Panc1 (cell line): ENCODE data around the gene PGM2. TPM values are rescaled to one million over a fixed set of nuclear protein-coding genes. Genes with fewer than 3 reads are reported as not detected.

Source experiments
- ATAC-seq: fragments of 200-7000 bp; cut with Tn5 transposase; 2 replicates; pipeline ENCODE4 v1.9.1; 2020; ENCODE audit warnings: mild to moderate bottlenecking, moderate library complexity
- BruUV-seq: library from RNA; stranded (reverse); fragments of 400-500 nt; replicated peaks from 2 replicates; lab custom pipeline; 2021; lab: Mats Ljungman, UMichigan
- CTCF ChIA-PET: fragments of 300-600 bp; sonication (Branson Sonifier 250); formaldehyde crosslinking; loops from one replicate; lab custom pipeline; 2022; ENCODE audit warnings: antibody characterized with exemption; lab: Charles Lee
- POLR2A ChIA-PET: fragments of 300-600 bp; sonication (Branson Sonifier 250); formaldehyde crosslinking; loops from one replicate; lab custom pipeline; 2022; ENCODE audit warnings: antibody characterized with exemption; lab: Charles Lee
- DNase-seq: peaks from one replicate; pipeline ENCODE4 v3.0.0-alpha.2; 2010; ENCODE audit warnings: low read depth, low spot score
- H3K27ac ChIP-seq: 2 replicates; pipeline ENCODE4 v1.5.1; 2011; ENCODE audit warnings: mild to moderate bottlenecking, low read length, inconsistent platforms
- H3K27me3 ChIP-seq: fragments of 200-500 bp; sonication (Bioruptor generic); 2 replicates; pipeline ENCODE4 v1.6.0; 2014; ENCODE audit warnings: low read length, inconsistent platforms; ENCODE audit not compliant: control insufficient read depth, insufficient read depth
- H3K36me3 ChIP-seq: fragments of 200-500 bp; sonication (Bioruptor generic); 2 replicates; pipeline ENCODE4 v1.5.1; 2014; ENCODE audit warnings: inconsistent platforms, mild to moderate bottlenecking, low read length, moderate library complexity; ENCODE audit not compliant: control insufficient read depth, insufficient read depth
- H3K4me1 ChIP-seq: 2 replicates; pipeline ENCODE4 v1.5.1; 2011; ENCODE audit warnings: inconsistent platforms, mild to moderate bottlenecking, low read length, moderate library complexity; ENCODE audit not compliant: control insufficient read depth, insufficient read depth
- H3K4me3 ChIP-seq, 2 experiments: 2 replicates each; pipeline ENCODE4 v1.5.1; 2011 to 2012; ENCODE audit warnings: low read depth in 2 of 2, low read length in 2 of 2, mild to moderate bottlenecking in 2 of 2, inconsistent platforms in 1 of 2, moderate library complexity in 1 of 2
- H3K9me3 ChIP-seq: fragments of 200-500 bp; sonication (Bioruptor generic); 2 replicates; pipeline ENCODE4 v1.5.1; 2014; ENCODE audit warnings: low read depth, mild to moderate bottlenecking, inconsistent platforms, low read length, moderate library complexity; ENCODE audit not compliant: control insufficient read depth, insufficient read depth
- CTCF ChIP-seq: fragments of 450-650 bp; IDR thresholded peaks from 2 replicates; pipeline ENCODE4 v1.5.1; 2017; ENCODE audit warnings: mild to moderate bottlenecking
- POLR2AphosphoS5 ChIP-seq: IDR thresholded peaks from 2 replicates; pipeline ENCODE4 v1.6.1; 2012; ENCODE audit warnings: mild to moderate bottlenecking, low read depth, low read length, moderate library complexity
- REST ChIP-seq, 2 experiments: IDR thresholded peaks; 2 replicates each; pipeline ENCODE4 v1.6.1; 2011 to 2012; ENCODE audit warnings: low read depth in 2 of 2, control low read depth in 1 of 2, low read length in 1 of 2, mild to moderate bottlenecking in 1 of 2, moderate library complexity in 1 of 2; ENCODE audit not compliant: insufficient read depth in 1 of 2
- SIN3A ChIP-seq: IDR thresholded peaks from 2 replicates; pipeline ENCODE4 v1.6.1; 2012; ENCODE audit warnings: low read depth, mild to moderate bottlenecking, low read length, moderate library complexity, borderline replicate concordance; ENCODE audit not compliant: insufficient read depth
- TCF7L2 ChIP-seq: IDR thresholded peaks from 2 replicates; pipeline ENCODE4 v1.6.1; 2011; ENCODE audit warnings: mild to moderate bottlenecking, low read depth, low read length, inconsistent platforms
- in situ Hi-C: cut with HindIII; loops from 2 replicates; pipeline ENCODE4 v1.10.0; 2016; ENCODE audit warnings: low sequenced_read_pairs, low pct_unique_long_range_greater_than_20kb
- intact Hi-C: fragments of 100-400 bp; cut with micrococcal nuclease; formaldehyde crosslinking; loops from one replicate; pipeline ENCODE4 v1.10.0; 2022; ENCODE audit not compliant: unreplicated experiment
- total RNA-seq: library from RNA; stranded (reverse); gene quantifications from one replicate; pipeline ENCODE4 v1.2.1, GENCODE V29; 2021; ENCODE audit not compliant: unreplicated experiment

The PGM2 gene
- total RNA-seq, 1 experiment from 2014 or later, result 15.4 TPM

- no peaks in the 10 kb centered on the region for H3K9me3 ChIP-seq
- BruUV-seq, result no TSS peak
- in situ Hi-C loops (no loop called here), intact Hi-C loops (no loop called here)
- H3K27me3 ChIP-seq, result no peaks in the 10 kb centered on the region
- ChIA-PET POLR2A (no interaction called here), CTCF (no interaction called here)
- no peak for DNase-seq
- no peak for ATAC-seq
- no peaks in the 10 kb centered on the region for H3K4me1 ChIP-seq
- no peaks in the 10 kb centered on the region for H3K36me3 ChIP-seq
- no peak overlapping the region for H3K27ac ChIP-seq
- H3K4me3 ChIP-seq, result no peak overlapping the region
- no peak for TF ChIP-seq CTCF
- TF ChIP-seq REST (IDR thresholded peaks at IDR 0.05; ENCODE audit: insufficient read depth in 1 of 2, low read depth in 2 of 2, low read length in 1 of 2), result no peak
- TF ChIP-seq SIN3A, result no peak
- no peak for TF ChIP-seq TCF7L2
- no peak for TF ChIP-seq POLR2AphosphoS5
These were observed 32.4 kb downstream of the PGM2 start for GRCh38 chr4:37858872-37859271.

- Histone ChIP-seq H3K4me1 (no peaks in the 10 kb centered on the region), H3K4me3 (no peak overlapping the region), H3K36me3 (no peaks in the 10 kb centered on the region), H3K27me3 (no peaks in the 10 kb centered on the region), H3K9me3 (no peaks in the 10 kb centered on the region), H3K27ac (no peak overlapping the region)
- in situ Hi-C loops, result no loop called here
- intact Hi-C loops, result no loop called here
- ChIA-PET CTCF (no interaction called here), POLR2A (no interaction called here)
- BruUV-seq, result no TSS peak
- TF ChIP-seq SIN3A (no peak), REST (IDR thresholded peaks at IDR 0.05; ENCODE audit: insufficient read depth in 1 of 2, low read depth in 2 of 2, low read length in 1 of 2) (no peak), TCF7L2 (no peak), CTCF (no peak), POLR2AphosphoS5 (no peak)
- DNase-seq (no peak), ATAC-seq (no peak)
These were observed 33.8 kb downstream of the PGM2 start for GRCh38 chr4:37860266-37860665.
